NT2/D1 (cell line): ENCODE results near the gene RAB3C.
A peak's percentile ranks its signal among the peaks of the same experiment; 100 is the strongest.
"Not testable (repeated sequence)": the region's sequence is repeated elsewhere in the genome, so short reads cannot be mapped to it uniquely, and the experiment has no call there.

ENCODE experiments used
- DNase-seq: peaks from one replicate; pipeline ENCODE4 v3.0.0-alpha.2; 2011; ENCODE audit warnings: low read depth, low spot score
- H3K27me3 ChIP-seq: 2 replicates; pipeline ENCODE4 v1.6.0; 2011; ENCODE audit warnings: mild to moderate bottlenecking; ENCODE audit not compliant: insufficient read length, insufficient read depth
- H3K36me3 ChIP-seq: 2 replicates; pipeline ENCODE4 v1.6.1; 2011; ENCODE audit warnings: mild to moderate bottlenecking, low read length, mixed read lengths; ENCODE audit not compliant: insufficient read depth, insufficient read length
- H3K4me1 ChIP-seq: 2 replicates; pipeline ENCODE4 v1.5.1; 2011; ENCODE audit not compliant: insufficient read depth, insufficient read length
- H3K4me3 ChIP-seq: 2 replicates; pipeline ENCODE4 v1.5.1; 2011; ENCODE audit warnings: low read depth; ENCODE audit not compliant: insufficient read length
- H3K9ac ChIP-seq: 2 replicates; pipeline ENCODE4 v1.6.0; 2011; ENCODE audit warnings: low read depth; ENCODE audit not compliant: insufficient read length
- H3K9me3 ChIP-seq: 2 replicates; pipeline ENCODE4 v1.5.1; 2011; ENCODE audit warnings: mild to moderate bottlenecking, low read length; ENCODE audit not compliant: insufficient read depth
- SUZ12 ChIP-seq: IDR thresholded peaks from 2 replicates; pipeline ENCODE4 v1.6.1; 2011; ENCODE audit not compliant: insufficient read length, insufficient read depth; ENCODE audit errors: extremely low read depth
- YY1 ChIP-seq: IDR thresholded peaks from 2 replicates; pipeline ENCODE4 v1.6.1; 2011; ENCODE audit not compliant: insufficient read length, insufficient read depth
- ZNF274 ChIP-seq: IDR thresholded peaks from 2 replicates; pipeline ENCODE4 v1.6.1; 2011; ENCODE audit warnings: mild to moderate bottlenecking, low read depth, low read length

Gene RAB3C

DNA sequence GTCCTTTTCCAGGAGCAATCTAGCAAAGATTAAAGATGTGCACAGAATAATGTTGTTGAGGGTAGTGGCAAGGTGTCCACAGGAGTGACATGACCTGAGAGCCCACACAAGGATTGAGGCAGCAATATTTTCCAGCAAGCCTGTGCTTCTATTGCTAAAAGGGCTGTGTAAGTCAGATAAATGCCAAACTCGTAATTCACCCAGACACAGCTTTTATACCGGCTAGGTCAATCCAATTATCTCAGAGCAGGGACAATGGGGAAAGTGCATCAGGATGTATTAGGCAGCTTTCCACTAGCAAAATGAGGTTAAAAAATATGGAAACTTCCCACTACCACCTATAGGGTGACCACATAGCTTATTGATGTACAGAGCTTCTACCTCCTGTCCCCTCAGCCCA, 34.8 kb upstream of the RAB3C start:
- TF ChIP-seq SUZ12 (no peak), YY1 (no peak), ZNF274 (no peak)
- Histone ChIP-seq H3K9me3 (no peaks in the 10 kb centered on the region), H3K27me3 (no peaks in the 10 kb centered on the region), H3K4me1 (no peaks in the 10 kb centered on the region), H3K4me3 (no peak overlapping the region), H3K9ac (no peak overlapping the region), H3K36me3 (no peaks in the 10 kb centered on the region)
- no peak for DNase-seq

DNA sequence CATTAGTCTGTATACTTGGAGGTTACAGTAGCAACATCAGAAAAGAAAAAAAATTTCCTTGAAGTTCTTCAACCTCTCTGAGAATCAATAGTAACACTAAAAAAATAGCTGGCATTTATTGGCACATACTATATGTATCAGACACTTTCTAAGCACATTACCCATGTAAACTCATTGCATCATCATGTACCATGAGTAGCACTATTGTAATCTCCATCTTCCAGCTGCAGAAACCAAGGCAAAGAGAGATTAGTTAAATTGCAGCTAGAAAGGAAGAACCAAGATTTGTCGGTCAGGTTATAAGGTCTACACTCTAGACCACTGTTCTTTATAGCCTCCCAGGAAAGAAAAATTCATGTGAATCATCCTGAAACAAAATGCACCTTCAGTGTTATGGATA, 31.4 kb upstream of the RAB3C start:
- TF ChIP-seq YY1 (no peak), SUZ12 (no peak), ZNF274 (no peak)
- H3K9ac ChIP-seq: no peak overlapping the region
- no peaks in the 10 kb centered on the region for H3K4me1 ChIP-seq
- no peak for DNase-seq
- H3K9me3 ChIP-seq: no peaks in the 10 kb centered on the region
- H3K36me3 ChIP-seq: no peaks in the 10 kb centered on the region
- no peaks in the 10 kb centered on the region for H3K27me3 ChIP-seq
- no peak overlapping the region for H3K4me3 ChIP-seq

DNA sequence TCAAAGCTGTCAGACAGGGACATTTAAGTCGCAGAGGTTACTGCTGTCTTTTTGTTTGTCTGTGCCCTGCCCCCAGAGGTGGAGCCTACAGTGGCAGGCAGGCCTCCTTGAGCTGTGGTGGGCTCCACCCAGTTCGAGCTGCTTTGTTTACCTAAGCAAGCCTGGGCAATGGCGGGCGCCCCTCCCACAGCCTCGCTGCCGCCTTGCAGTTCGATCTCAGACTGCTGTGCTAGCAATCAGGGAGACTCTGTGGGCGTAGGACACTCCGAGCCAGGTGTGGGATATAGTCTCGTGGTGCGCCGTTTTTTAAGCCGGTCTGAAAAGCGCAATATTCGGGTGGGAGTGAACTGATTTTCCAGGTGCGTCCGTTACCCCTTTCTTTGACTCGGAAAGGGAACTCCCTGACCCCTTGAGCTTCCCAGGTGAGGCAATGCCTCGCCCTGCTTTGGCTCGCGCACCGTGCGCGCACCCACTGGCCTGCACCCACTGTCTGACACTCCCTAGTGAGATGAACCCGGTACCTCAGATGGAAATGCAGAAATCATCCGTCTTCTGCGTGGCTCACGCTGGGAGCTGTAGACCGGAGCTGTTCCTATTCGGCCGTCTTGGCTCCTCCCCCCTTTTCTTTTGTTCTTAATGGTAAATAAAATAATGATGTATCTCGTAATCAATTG, 25.1 kb upstream of the RAB3C start:
- H3K9ac ChIP-seq: peak overlapping the region; percentile 56
- H3K27me3 ChIP-seq, H3K36me3 ChIP-seq, H3K4me1 ChIP-seq, H3K9me3 ChIP-seq: not testable (repeated sequence)
- peak overlapping the region; percentile 34 for H3K4me3 ChIP-seq
- DNase-seq: peak; percentile 1

DNA sequence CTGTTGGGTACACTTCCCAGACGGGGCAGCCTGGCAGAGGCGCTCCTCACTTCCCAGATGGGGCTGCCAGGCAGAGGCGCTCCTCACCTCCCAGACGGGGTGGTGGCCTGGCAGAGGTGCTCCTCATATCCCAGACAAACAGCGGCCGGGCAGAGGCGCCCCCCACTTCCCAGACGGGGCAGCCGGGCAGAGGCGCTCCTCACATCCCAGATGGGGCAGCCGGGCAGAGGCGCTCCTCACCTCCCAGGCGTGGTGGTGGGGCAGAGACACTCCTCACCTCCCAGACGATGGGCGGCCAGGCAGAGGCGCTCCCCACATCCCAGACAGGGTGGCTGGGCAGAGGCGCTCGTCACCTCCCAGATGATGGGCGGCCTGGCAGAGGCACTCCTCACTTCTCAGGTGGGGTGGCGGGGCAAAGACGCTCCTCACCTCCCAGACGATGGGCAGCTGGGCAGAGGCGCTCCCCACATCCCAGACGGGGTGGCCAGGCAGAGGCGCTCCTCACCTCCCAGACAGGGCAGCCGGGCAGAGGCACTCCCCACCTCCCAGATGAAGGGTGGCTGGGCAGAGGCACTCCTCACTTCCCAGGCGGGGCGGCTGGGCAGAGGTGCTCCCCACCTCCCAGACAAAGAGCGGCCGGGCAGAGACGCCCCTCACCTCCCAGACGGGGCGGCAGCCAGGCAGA, 19.7 kb upstream of the RAB3C start:
- H3K27me3 ChIP-seq, H3K4me3 ChIP-seq, H3K9ac ChIP-seq, H3K36me3 ChIP-seq, DNase-seq, H3K4me1 ChIP-seq: not testable (repeated sequence)
- peaks cover 16% of the 10 kb centered on the region; the same call in 1 of the 2 replicates for H3K9me3 ChIP-seq

DNA sequence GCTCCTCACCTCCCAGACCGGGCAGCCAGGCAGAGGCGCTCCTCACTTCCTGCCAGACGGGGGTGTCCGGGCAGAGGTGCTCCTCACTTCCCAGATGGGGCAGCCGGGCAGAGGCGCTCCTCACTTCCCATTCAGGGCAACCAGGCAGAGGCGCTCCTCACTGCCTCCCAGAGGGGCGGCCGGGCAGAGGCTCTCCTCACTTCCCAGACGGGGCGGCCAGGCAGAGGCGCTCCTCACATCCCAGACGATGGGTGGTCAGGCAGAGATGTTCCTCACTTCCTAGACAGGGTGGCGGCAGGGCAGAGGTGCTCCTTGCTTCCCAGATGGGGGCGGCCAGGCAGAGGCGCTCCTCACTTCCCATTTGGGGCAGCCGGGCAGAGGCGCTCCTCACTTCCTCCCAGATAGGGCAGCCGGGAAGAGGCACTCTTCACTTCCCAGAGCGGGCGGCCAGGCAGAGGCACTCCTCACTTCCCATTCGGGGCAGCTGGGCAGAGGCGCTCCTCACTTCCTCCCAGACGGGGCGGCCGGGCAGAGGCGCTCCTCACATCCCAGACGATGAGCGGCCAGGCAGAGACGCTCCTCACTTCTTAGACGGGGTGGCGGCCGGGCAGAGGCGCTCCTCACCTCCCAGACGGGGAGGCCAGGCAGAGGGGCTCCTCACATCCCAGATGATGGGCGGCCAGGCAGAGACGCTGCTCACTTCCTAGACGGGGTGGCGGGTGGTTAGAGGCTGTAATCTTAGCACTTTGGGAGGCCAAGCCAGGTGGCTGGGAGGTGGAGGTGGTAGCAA, 18.6 kb upstream of the RAB3C start:
- not testable (repeated sequence) for H3K27me3 ChIP-seq, H3K36me3 ChIP-seq, H3K4me1 ChIP-seq, H3K4me3 ChIP-seq, H3K9ac ChIP-seq, DNase-seq
- peaks cover 16% of the 10 kb centered on the region; the same call in 1 of the 2 replicates for H3K9me3 ChIP-seq

DNA sequence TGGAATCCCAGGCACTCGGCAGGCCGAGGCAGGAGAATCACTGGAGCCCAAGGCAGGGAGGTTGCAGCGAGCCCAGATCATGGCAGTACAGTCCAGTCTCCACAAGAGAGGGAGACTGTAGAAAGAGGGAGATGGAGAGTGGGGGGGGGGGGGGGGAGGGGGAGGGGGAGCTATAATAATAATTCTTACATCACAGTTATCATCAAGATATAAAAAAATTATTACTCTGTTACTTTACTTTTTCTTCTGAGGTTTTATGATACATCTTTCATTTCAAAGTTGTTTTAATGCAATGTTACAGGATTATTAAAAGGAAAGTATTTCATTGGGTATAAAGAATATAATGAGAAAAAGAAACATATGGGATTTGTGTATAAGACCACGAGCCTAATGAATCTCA, 17.8 kb upstream of the RAB3C start:
- DNase-seq: no peak
- Histone ChIP-seq H3K27me3 (no peaks in the 10 kb centered on the region), H3K9me3 (peaks cover 16% of the 10 kb centered on the region; the same call in 1 of the 2 replicates), H3K36me3 (no peaks in the 10 kb centered on the region), H3K4me1 (no peaks in the 10 kb centered on the region), H3K9ac (no peak overlapping the region), H3K4me3 (no peak overlapping the region)
- TF ChIP-seq ZNF274 (no peak), YY1 (no peak)

DNA sequence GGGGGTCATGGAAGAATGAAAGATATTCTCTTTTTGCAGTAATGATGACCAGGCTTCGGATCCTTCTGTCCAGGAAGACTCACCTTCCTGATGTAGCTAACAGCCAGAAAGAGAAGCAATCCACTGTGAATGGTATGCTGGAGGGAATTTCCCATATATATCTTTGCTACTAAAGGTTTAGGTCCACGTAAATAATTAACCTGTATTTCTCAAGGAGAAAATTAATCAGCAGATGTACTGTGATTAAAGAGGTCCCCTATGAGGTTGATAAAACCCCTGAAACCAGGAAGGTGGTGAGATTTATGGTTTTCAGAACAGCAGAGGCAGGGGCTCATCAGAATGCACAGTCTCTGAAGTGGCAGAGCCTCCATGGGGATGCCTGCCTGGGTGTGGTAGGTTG, 11.4 kb upstream of the RAB3C start:
- TF ChIP-seq ZNF274: no peak
- no peak for TF ChIP-seq YY1
- no peak for TF ChIP-seq SUZ12
- no peak for DNase-seq
- H3K9me3 ChIP-seq: peaks cover 10% of the 10 kb centered on the region; the same call in 1 of the 2 replicates
- no peaks in the 10 kb centered on the region for H3K36me3 ChIP-seq
- H3K9ac ChIP-seq: no peak overlapping the region
- no peaks in the 10 kb centered on the region for H3K27me3 ChIP-seq
- H3K4me1 ChIP-seq: no peaks in the 10 kb centered on the region
- no peak overlapping the region for H3K4me3 ChIP-seq

DNA sequence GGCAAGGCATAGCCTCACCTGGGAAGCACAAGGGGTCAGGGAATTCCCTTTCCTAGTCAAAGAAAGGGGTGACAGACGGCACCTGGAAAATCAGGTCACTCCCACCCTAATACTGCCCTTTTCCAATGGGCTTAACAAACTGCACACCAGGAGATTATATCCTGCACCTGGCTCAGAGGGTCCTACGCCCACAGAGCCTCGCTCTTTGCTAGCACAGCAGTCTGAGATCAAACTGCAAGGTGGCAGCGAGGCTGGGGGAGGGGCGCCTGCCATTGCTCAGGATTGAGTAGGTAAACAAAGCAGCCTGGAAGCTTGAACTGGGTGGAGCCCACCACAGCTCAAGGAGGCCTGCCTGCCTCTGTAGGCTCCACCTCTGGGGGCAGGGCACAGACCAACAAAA, 9.9 kb upstream of the RAB3C start:
- H3K36me3 ChIP-seq, H3K9ac ChIP-seq, H3K27me3 ChIP-seq, H3K4me3 ChIP-seq, DNase-seq, H3K4me1 ChIP-seq: not testable (repeated sequence)
- peaks cover 10% of the 10 kb centered on the region; the same call in 1 of the 2 replicates for H3K9me3 ChIP-seq
